H1 (cell line): Measurements from ENCODE around the gene DCUN1D2. TPM values are rescaled to one million over a fixed set of nuclear protein-coding genes. Genes with fewer than 3 reads are reported as not detected.

Source experiments
- CTCF ChIA-PET: fragments of 300-600 bp; sonication (Branson Sonifier 250); formaldehyde crosslinking; loops from one replicate; lab custom pipeline; 2021; ENCODE audit not compliant: partially characterized antibody; lab: Charles Lee
- POLR2A ChIA-PET: fragments of 300-600 bp; sonication (Branson Sonifier 250); formaldehyde crosslinking; loops from one replicate; lab custom pipeline; 2021; ENCODE audit warnings: inconsistent platforms; ENCODE audit not compliant: partially characterized antibody; lab: Charles Lee
- DNase-seq, 2 experiments: peaks; one replicate each; pipeline versions ENCODE4 v3.0.0 to v3.0.0-alpha.2; 2010 to 2022; ENCODE audit warnings: low spot score in 2 of 2, low read depth in 1 of 2, mixed read lengths in 1 of 2
- FAIRE-seq: peaks from 2 replicates; lab custom pipeline; 2011; peaks lifted over from hg19 to GRCh38; lab: Jason Lieb, UNC
- H2AFZ ChIP-seq: 2 replicates; pipeline ENCODE4 v1.8.1; 2012; ENCODE audit warnings: low read length, inconsistent platforms
- H2AK5ac ChIP-seq: 2 replicates; pipeline ENCODE4 v1.6.1; 2013; ENCODE audit warnings: low read depth, low read length
- H2BK120ac ChIP-seq: replicated peaks from 2 replicates; pipeline ENCODE3; 2013; ENCODE audit warnings: low read depth, low read length, inconsistent platforms
- H2BK12ac ChIP-seq: 2 replicates; pipeline ENCODE4 v1.6.1; 2013; ENCODE audit warnings: low read depth, low read length
- H2BK15ac ChIP-seq: 2 replicates; pipeline ENCODE4 v1.6.1; 2013; ENCODE audit warnings: low read length
- H2BK20ac ChIP-seq: 2 replicates; pipeline ENCODE4 v1.6.1; 2013; ENCODE audit warnings: low read length
- H2BK5ac ChIP-seq: 2 replicates; pipeline ENCODE4 v1.6.1; 2013; ENCODE audit warnings: low read depth, low read length
- H3K14ac ChIP-seq: 2 replicates; pipeline ENCODE4 v1.6.1; 2013; ENCODE audit warnings: inconsistent platforms; ENCODE audit not compliant: insufficient read length
- H3K18ac ChIP-seq: 2 replicates; pipeline ENCODE4 v1.6.1; 2013; ENCODE audit warnings: low read length; ENCODE audit errors: extremely low read depth
- H3K23ac ChIP-seq: 2 replicates; pipeline ENCODE4 v1.6.1; 2013; ENCODE audit warnings: inconsistent platforms; ENCODE audit not compliant: insufficient read length
- H3K23me2 ChIP-seq: 2 replicates; pipeline ENCODE4 v1.6.1; 2013; ENCODE audit warnings: low read depth, low read length
- H3K27ac ChIP-seq: 2 replicates; pipeline ENCODE4 v1.6.1; 2011; ENCODE audit warnings: low read depth, low read length, inconsistent platforms
- H3K27me3 ChIP-seq, 4 experiments: replicated peaks in 1 of 4; 1 replicate in 1 of 4; 2 replicates in 3 of 4; pipeline versions ENCODE4 v1.6.1 to v1.8.1; 2011 to 2013; ENCODE audit warnings: low read length in 3 of 4, mild to moderate bottlenecking in 3 of 4, inconsistent platforms in 2 of 4, mixed read lengths in 2 of 4, moderate library complexity in 1 of 4; ENCODE audit not compliant: control insufficient read depth in 3 of 4, insufficient read depth in 3 of 4; ENCODE audit errors: extremely low read depth in 1 of 4
- H3K36me3 ChIP-seq, 4 experiments: 2 replicates each; pipeline versions ENCODE4 v1.6.1 to v1.8.1; 2011 to 2013; ENCODE audit warnings: mild to moderate bottlenecking in 4 of 4, low read length in 3 of 4, moderate library complexity in 2 of 4, control low read depth in 1 of 4, inconsistent platforms in 1 of 4; ENCODE audit not compliant: insufficient read depth in 4 of 4, control insufficient read depth in 2 of 4
- H3K4ac ChIP-seq: replicated peaks from 2 replicates; pipeline ENCODE3; 2013; ENCODE audit warnings: low read length, low read depth, mixed read lengths, inconsistent platforms; ENCODE audit not compliant: insufficient read length
- H3K4me1 ChIP-seq, 4 experiments: replicated peaks in 1 of 4; 1 replicate in 1 of 4; 2 replicates in 3 of 4; pipeline versions ENCODE4 v1.6.1 to v1.8.1; 2011 to 2013; ENCODE audit warnings: low read length in 3 of 4, inconsistent platforms in 2 of 4, mixed read lengths in 1 of 4; ENCODE audit not compliant: insufficient read depth in 4 of 4, control insufficient read depth in 3 of 4
- H3K4me2 ChIP-seq, 2 experiments: 2 replicates each; pipeline versions ENCODE4 v1.6.1 to v1.8.1; 2011 to 2013; ENCODE audit warnings: low read depth in 2 of 2, low read length in 2 of 2, control low read depth in 1 of 2, inconsistent platforms in 1 of 2, mild to moderate bottlenecking in 1 of 2; ENCODE audit not compliant: insufficient read depth in 1 of 2
- H3K4me3 ChIP-seq, 4 experiments: fragments of 200-600, 300-600 bp in 1 of 4; sonication (generic), shearing (Covaris generic), sonication (Bioruptor Twin) in 1 of 4; 2 replicates each; pipeline versions ENCODE4 v1.5.1 to v1.8.1; 2011 to 2016; ENCODE audit warnings: low read length in 4 of 4, low read depth in 3 of 4, control low read depth in 2 of 4, inconsistent platforms in 2 of 4, mild to moderate bottlenecking in 2 of 4, mixed read lengths in 1 of 4, moderate library complexity in 1 of 4; ENCODE audit not compliant: insufficient read depth in 2 of 4; ENCODE audit errors: extremely low read depth in 1 of 4
- H3K56ac ChIP-seq: replicated peaks from 2 replicates; pipeline ENCODE3; 2013; ENCODE audit warnings: low read depth, mild to moderate bottlenecking, mixed read lengths, low read length, inconsistent platforms; ENCODE audit not compliant: insufficient read length
- H3K79me1 ChIP-seq: 2 replicates; pipeline ENCODE4 v1.6.1; 2013; ENCODE audit warnings: low read depth, low read length, control low read depth
- H3K79me2 ChIP-seq, 2 experiments: 2 replicates each; pipeline versions ENCODE4 v1.6.1 to v1.8.1; 2012 to 2013; ENCODE audit warnings: low read length in 2 of 2, mild to moderate bottlenecking in 2 of 2, inconsistent platforms in 1 of 2; ENCODE audit not compliant: insufficient read depth in 2 of 2, control insufficient read depth in 1 of 2
- H3K9ac ChIP-seq, 4 experiments: replicated peaks in 1 of 4; 1 replicate in 1 of 4; 2 replicates in 3 of 4; pipeline versions ENCODE4 v1.6.1 to v1.8.1; 2011 to 2013; ENCODE audit warnings: low read depth in 3 of 4, low read length in 3 of 4, control low read depth in 2 of 4, mild to moderate bottlenecking in 2 of 4, moderate library complexity in 2 of 4, inconsistent platforms in 1 of 4; ENCODE audit errors: extremely low read depth in 1 of 4
- H3K9me3 ChIP-seq, 2 experiments: 2 replicates each; pipeline versions ENCODE4 v1.6.1 to v1.8.1; 2012 to 2013; ENCODE audit warnings: mild to moderate bottlenecking in 2 of 2, moderate library complexity in 2 of 2, control low read depth in 1 of 2, inconsistent platforms in 1 of 2, low read depth in 1 of 2, low read length in 1 of 2, mixed read lengths in 1 of 2; ENCODE audit not compliant: insufficient read depth in 2 of 2
- H4K20me1 ChIP-seq, 2 experiments: replicated peaks in 1 of 2; 2 replicates each; pipeline versions ENCODE3 to v1.8.1; 2011 to 2013; ENCODE audit warnings: inconsistent platforms in 2 of 2, low read length in 2 of 2, mild to moderate bottlenecking in 1 of 2; ENCODE audit not compliant: insufficient read depth in 2 of 2, control insufficient read depth in 1 of 2
- H4K5ac ChIP-seq: 2 replicates; pipeline ENCODE4 v1.6.1; 2013; ENCODE audit warnings: low read length, low read depth, mixed read lengths, inconsistent platforms; ENCODE audit not compliant: insufficient read length
- H4K8ac ChIP-seq: 2 replicates; pipeline ENCODE4 v1.8.0; 2013; ENCODE audit warnings: mild to moderate bottlenecking, moderate library complexity, low read length, inconsistent platforms; ENCODE audit not compliant: insufficient read depth; ENCODE audit errors: extremely low read depth
- H4K91ac ChIP-seq: replicated peaks from 2 replicates; pipeline ENCODE3; 2013; ENCODE audit warnings: low read length, mixed read lengths, inconsistent platforms; ENCODE audit not compliant: insufficient read length
- CBX8 ChIP-seq: fragments of 300-800, 300-1000 bp; sonication (generic); IDR thresholded peaks from 2 replicates; pipeline ENCODE4 v1.7.1; 2016; ENCODE audit warnings: low read depth, low read length, borderline replicate concordance
- CREB1 ChIP-seq: IDR thresholded peaks from 2 replicates; pipeline ENCODE4 v1.6.1; 2012; ENCODE audit warnings: inconsistent platforms
- EGR1 ChIP-seq: IDR thresholded peaks from 2 replicates; pipeline ENCODE4 v1.6.1; 2011; ENCODE audit warnings: low read depth, low read length, borderline replicate concordance
- GABPA ChIP-seq: IDR thresholded peaks from 2 replicates; pipeline ENCODE4 v1.6.1; 2011; ENCODE audit warnings: mild to moderate bottlenecking, low read length, moderate library complexity, borderline replicate concordance; ENCODE audit not compliant: insufficient read depth
- GTF2F1 ChIP-seq: IDR thresholded peaks from 2 replicates; pipeline ENCODE4 v1.6.1; 2012; ENCODE audit warnings: low read depth, low read length, improper control_type of control experiment, borderline replicate concordance
- KDM4A ChIP-seq: IDR thresholded peaks from one replicate; pipeline ENCODE4 v1.7.1; 2012; ENCODE audit warnings: low read depth, mild to moderate bottlenecking, moderate library complexity, low read length, inconsistent platforms; ENCODE audit not compliant: severe bottlenecking
- NRF1 ChIP-seq: IDR thresholded peaks from 2 replicates; pipeline ENCODE4 v1.6.1; 2011; ENCODE audit warnings: mild to moderate bottlenecking, low read depth, low read length, improper control_type of control experiment
- POU5F1 ChIP-seq: IDR thresholded peaks from 2 replicates; pipeline ENCODE4 v1.6.1; 2011; ENCODE audit warnings: low read depth, mild to moderate bottlenecking, low read length, moderate library complexity
- RFX5 ChIP-seq: IDR thresholded peaks from 2 replicates; pipeline ENCODE4 v1.6.1; 2011; ENCODE audit warnings: low read depth, low read length, improper control_type of control experiment, borderline replicate concordance
- TBP ChIP-seq: IDR thresholded peaks from 2 replicates; pipeline ENCODE4 v1.6.1; 2011; ENCODE audit warnings: low read depth, low read length, improper control_type of control experiment
- TCF12 ChIP-seq: IDR thresholded peaks from 2 replicates; pipeline ENCODE4 v1.6.1; 2011; ENCODE audit warnings: low read depth, mild to moderate bottlenecking, low read length
- YY1 ChIP-seq: IDR thresholded peaks from 2 replicates; pipeline ENCODE4 v1.6.1; 2011; ENCODE audit warnings: low read depth, mild to moderate bottlenecking, low read length
- WGBS, 2 experiments: shearing (Covaris generic) in 1 of 2; methylation state at CpG; one replicate each; pipeline versions ENCODE4 v1.1.6 to v1.1.7; 2013 to 2015; ENCODE audit warnings: low lambda C conversion rate in 2 of 2, mixed read lengths in 2 of 2, inconsistent platforms in 1 of 2, low coverage in 1 of 2, missing lambda C conversion rate in 1 of 2; ENCODE audit not compliant: insufficient replicate concordance in 2 of 2, insufficient coverage in 1 of 2, insufficient read length in 1 of 2; ENCODE audit errors: extremely low coverage in 1 of 2, missing lambda C conversion rate in 1 of 2; 5-methylcytosine and 5-hydroxymethylcytosine counted together
- polyA plus RNA-seq, 7 experiments: library from polyadenylated mRNA; depleted of rRNA in 3 of 7; stranded (reverse) in 5 of 7; unstranded in 2 of 7; fragments of >200 nt in 5 of 7; fragments of 200-250 nt in 2 of 7; gene quantifications; 1 replicate in 5 of 7; 2 replicates in 1 of 7; 4 replicates in 1 of 7; pipeline versions ENCODE4 v1.2.1 to v1.2.3, GENCODE V29; 2011 to 2013; ENCODE audit warnings: missing spikeins in 2 of 7, mixed read lengths in 2 of 7
- total RNA-seq: library from RNA; stranded (reverse); fragmentation: NEBNext Ultra II Directional; extraction: Animal tissue kit (Norgen Biotek cat#: 25700); gene quantifications from 2 replicates; pipeline ENCODE4 v1.2.1, GENCODE V29; 2021
- TF ChIP-seq, protein P1 (sequence below): IDR thresholded peaks from 2 replicates; pipeline ENCODE4 v1.6.1; 2012; ENCODE audit warnings: inconsistent platforms

The DCUN1D2 gene
- total and polyA plus RNA-seq, 2 of the 8 experiments (the other 6 are each of a cell fraction or from before 2014, with no cell fraction given), result 19.5 to 35.3 TPM

DNA sequence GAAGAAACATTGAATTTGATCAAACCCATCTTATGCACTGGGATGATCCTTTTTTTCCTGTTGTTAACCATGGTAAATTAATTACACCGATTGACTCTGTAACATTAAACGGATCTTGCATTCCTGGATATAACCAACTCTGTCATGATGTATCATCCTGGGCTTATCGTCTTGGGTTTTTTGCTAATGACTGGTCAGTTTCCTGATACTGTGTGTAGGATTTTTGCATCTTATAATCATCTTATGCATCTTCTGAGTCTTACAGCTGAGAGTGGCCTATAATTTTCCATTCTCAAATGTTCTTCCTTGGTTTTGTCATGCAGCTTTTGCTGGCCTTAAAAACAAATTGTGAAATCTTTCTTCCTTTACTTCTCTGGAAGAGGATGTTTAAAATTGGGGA is 12.8 kb downstream of the DCUN1D2 start:
- Histone ChIP-seq H3K9ac (no peak overlapping the region), H2BK12ac (no peak overlapping the region), H3K79me1 (no peaks in the 10 kb centered on the region; the same call in 1 of the 2 replicates), H3K9me3 (no peaks in the 10 kb centered on the region), H3K27me3 (no peaks in the 10 kb centered on the region), H3K23me2 (no peaks in the 10 kb centered on the region), H2AK5ac (no peak overlapping the region), H3K18ac (no peak overlapping the region), H3K4me1 (no peaks in the 10 kb centered on the region), H3K4me3 (no peak overlapping the region), H4K20me1 (peaks cover 6 to 9% of the 10 kb centered on the region in 2 experiments), H2BK15ac (no peak overlapping the region), H4K5ac (no peak overlapping the region), H3K23ac (no peak overlapping the region), H3K79me2 (peaks cover 0 to 17% of the 10 kb centered on the region in 2 experiments; a peak in 2 of 4 replicates), H2AFZ (no peak overlapping the region), H3K4me2 (no peak overlapping the region), H2BK20ac (no peak overlapping the region), H4K91ac (no peak overlapping the region), H3K14ac (no peak overlapping the region), H3K4ac (no peak overlapping the region), H2BK5ac (no peak overlapping the region), H3K27ac (no peak overlapping the region), H2BK120ac (no peak overlapping the region), H3K36me3 (peaks cover 2 to 54% (median 31%) of the 10 kb centered on the region in 4 experiments; a peak in 7 of 8 replicates), H4K8ac (no peak overlapping the region), H3K56ac (no peak overlapping the region)
- TF ChIP-seq NRF1, result no peak
- TF ChIP-seq, protein P1, sequence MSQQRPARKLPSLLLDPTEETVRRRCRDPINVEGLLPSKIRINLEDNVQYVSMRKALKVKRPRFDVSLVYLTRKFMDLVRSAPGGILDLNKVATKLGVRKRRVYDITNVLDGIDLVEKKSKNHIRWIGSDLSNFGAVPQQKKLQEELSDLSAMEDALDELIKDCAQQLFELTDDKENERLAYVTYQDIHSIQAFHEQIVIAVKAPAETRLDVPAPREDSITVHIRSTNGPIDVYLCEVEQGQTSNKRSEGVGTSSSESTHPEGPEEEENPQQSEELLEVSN, result no peak
- no peak for TF ChIP-seq GABPA
- TF ChIP-seq EGR1, result no peak
- TF ChIP-seq YY1, result no peak
- TF ChIP-seq RFX5, result no peak
- TF ChIP-seq KDM4A, result no peak
- TF ChIP-seq POU5F1, result no peak
- no peak for TF ChIP-seq TCF12
- TF ChIP-seq CREB1, result no peak
- TF ChIP-seq TBP, result no peak
- no peak for TF ChIP-seq CBX8
- no peak for TF ChIP-seq GTF2F1
- CTCF ChIA-PET, result interaction anchor here (0.6 to 1.3 kb wide), 3 partner anchors 11 to 223 kb away, joined by 3 to 4 read pairs (median 4); no protein-coding TSS in a partner anchor
- DNase-seq, result no peak
- WGBS, 2 experiments, result 98% methylated on average over 3 of the region's 3 CpGs; no CpG with 5 or more reads in 1 of the 2 experiments
- no peak for FAIRE-seq
- POLR2A ChIA-PET, result interaction anchor here (1.1 kb wide), 1 partner anchor 21 kb away, joined by 3 read pairs; no protein-coding TSS in a partner anchor
